Mucosa of rectum (tissue), 2 donors: ENCODE results near the gene FBRSL1.

Source experiments
- H3K27ac ChIP-seq, 2 donors: one replicate each; pipeline ENCODE4 v1.7.0; 2013; ENCODE audit warnings: inconsistent platforms in 2 of 2, low read depth in 2 of 2, low read length in 2 of 2
- H3K27me3 ChIP-seq, 2 donors: one replicate each; pipeline ENCODE4 v1.7.0; 2013; ENCODE audit warnings: low read length in 2 of 2; ENCODE audit not compliant: control insufficient read depth in 2 of 2, insufficient read depth in 2 of 2
- H3K36me3 ChIP-seq, 2 donors: one replicate each; pipeline ENCODE4 v1.7.0; 2013; ENCODE audit warnings: low read length in 2 of 2; ENCODE audit not compliant: control insufficient read depth in 2 of 2, insufficient read depth in 2 of 2
- H3K4me1 ChIP-seq, 2 donors: one replicate each; pipeline ENCODE4 v1.7.0; 2013; ENCODE audit warnings: low read length in 2 of 2, mild to moderate bottlenecking in 1 of 2; ENCODE audit not compliant: control insufficient read depth in 2 of 2, insufficient read depth in 2 of 2
- H3K4me3 ChIP-seq, 2 donors: one replicate each; pipeline ENCODE4 v1.7.0; 2013; ENCODE audit warnings: low read length in 2 of 2
- H3K9ac ChIP-seq, 2 donors: one replicate each; pipeline ENCODE4 v1.7.0; 2013; ENCODE audit warnings: low read length in 2 of 2, low read depth in 1 of 2, mild to moderate bottlenecking in 1 of 2
- H3K9me3 ChIP-seq, 2 donors: one replicate each; pipeline ENCODE4 v1.7.0; 2013; ENCODE audit warnings: low read length in 2 of 2; ENCODE audit not compliant: control insufficient read depth in 2 of 2
- donor health status: healthy.
- donor health status: Normal muscosa, but diverticular disease.

The FBRSL1 gene

DNA sequence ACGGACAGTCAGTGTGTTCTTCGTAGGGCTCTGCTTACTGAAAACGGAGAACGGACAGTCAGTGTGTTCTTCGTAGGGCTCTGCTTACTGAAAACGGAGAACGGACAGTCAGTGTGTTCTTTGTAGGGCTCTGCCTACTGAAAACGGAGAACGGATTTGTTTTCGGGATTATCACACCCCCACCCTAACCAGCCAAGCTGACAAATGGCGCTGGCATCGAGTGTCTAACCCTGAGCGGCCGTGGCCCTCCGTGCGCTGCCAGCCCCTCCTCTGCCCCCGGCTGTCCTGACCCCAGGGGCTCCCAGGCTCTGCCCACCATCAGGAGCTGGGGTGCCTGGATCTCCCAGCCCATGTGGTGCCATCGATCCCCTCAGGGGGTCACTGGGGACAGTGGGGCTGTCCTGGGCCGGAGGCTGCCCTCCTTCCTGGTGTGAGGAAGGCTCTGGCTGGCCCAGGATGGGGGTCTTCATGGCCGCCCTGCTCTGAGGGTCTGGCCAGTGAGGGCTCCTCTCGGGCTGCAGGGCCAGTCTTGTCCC is 57.3 kb downstream of the FBRSL1 start:
- Histone ChIP-seq H3K36me3 (no peaks in the 10 kb centered on the region), H3K4me3 (no peak overlapping the region), H3K4me1 (no peaks in the 10 kb centered on the region), H3K27ac (no peak overlapping the region), H3K9me3 (no peaks in the 10 kb centered on the region), H3K27me3 (no peaks in the 10 kb centered on the region), H3K9ac (no peak overlapping the region)

GRCh38 chr12:132548430-132549058 is 58.6 kb downstream of the FBRSL1 start:
- Histone ChIP-seq H3K4me1 (no peaks in the 10 kb centered on the region), H3K9me3 (no peaks in the 10 kb centered on the region), H3K4me3 (no peak overlapping the region), H3K36me3 (no peaks in the 10 kb centered on the region), H3K27me3 (no peaks in the 10 kb centered on the region), H3K27ac (no peak overlapping the region), H3K9ac (no peak overlapping the region)

- Histone ChIP-seq H3K36me3 (no peaks in the 10 kb centered on the region), H3K4me3 (no peak overlapping the region), H3K9me3 (no peaks in the 10 kb centered on the region), H3K4me1 (no peaks in the 10 kb centered on the region), H3K9ac (no peak overlapping the region), H3K27ac (no peak overlapping the region), H3K27me3 (no peaks in the 10 kb centered on the region)
Measured at GRCh38 chr12:132549059-132549458, 59.1 kb downstream of the FBRSL1 start.

- Histone ChIP-seq H3K27ac (no peak overlapping the region), H3K4me1 (no peaks in the 10 kb centered on the region), H3K9me3 (no peaks in the 10 kb centered on the region), H3K4me3 (no peak overlapping the region), H3K27me3 (no peaks in the 10 kb centered on the region), H3K36me3 (no peaks in the 10 kb centered on the region), H3K9ac (no peak overlapping the region)
Measured at GRCh38 chr12:132550014-132550802, 60.3 kb downstream of the FBRSL1 start.

GRCh38 chr12:132550830-132551640 is 61.1 kb downstream of the FBRSL1 start:
- no peak overlapping the region for H3K27ac ChIP-seq
- no peak overlapping the region for H3K4me3 ChIP-seq
- H3K9me3 ChIP-seq: no peaks in the 10 kb centered on the region
- no peaks in the 10 kb centered on the region for H3K36me3 ChIP-seq
- no peaks in the 10 kb centered on the region for H3K27me3 ChIP-seq
- H3K4me1 ChIP-seq: no peaks in the 10 kb centered on the region
- no peak overlapping the region for H3K9ac ChIP-seq

DNA sequence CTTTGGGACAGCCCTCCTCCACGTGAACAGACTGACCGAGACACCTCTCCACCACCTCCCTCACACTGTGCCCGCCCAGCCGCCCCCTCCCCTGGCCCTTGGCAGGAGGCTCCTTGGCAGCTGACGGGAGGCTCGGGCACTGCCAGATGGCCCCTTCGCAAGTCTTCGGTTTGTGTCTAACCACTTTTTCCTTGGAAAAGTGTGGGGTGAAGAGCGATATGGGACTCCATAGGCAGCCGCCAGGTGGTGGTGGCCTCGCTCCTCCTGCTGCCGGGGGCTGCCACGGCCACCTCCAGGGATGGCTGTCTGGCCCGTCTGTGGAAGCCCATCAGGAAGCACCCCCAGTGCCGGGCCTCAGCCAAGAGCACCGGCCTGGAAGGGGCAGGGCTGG is 61.7 kb downstream of the FBRSL1 start:
- Histone ChIP-seq H3K36me3 (no peaks in the 10 kb centered on the region), H3K4me3 (no peak overlapping the region), H3K4me1 (no peaks in the 10 kb centered on the region), H3K27ac (no peak overlapping the region), H3K27me3 (no peaks in the 10 kb centered on the region), H3K9me3 (no peaks in the 10 kb centered on the region), H3K9ac (no peak overlapping the region)

DNA sequence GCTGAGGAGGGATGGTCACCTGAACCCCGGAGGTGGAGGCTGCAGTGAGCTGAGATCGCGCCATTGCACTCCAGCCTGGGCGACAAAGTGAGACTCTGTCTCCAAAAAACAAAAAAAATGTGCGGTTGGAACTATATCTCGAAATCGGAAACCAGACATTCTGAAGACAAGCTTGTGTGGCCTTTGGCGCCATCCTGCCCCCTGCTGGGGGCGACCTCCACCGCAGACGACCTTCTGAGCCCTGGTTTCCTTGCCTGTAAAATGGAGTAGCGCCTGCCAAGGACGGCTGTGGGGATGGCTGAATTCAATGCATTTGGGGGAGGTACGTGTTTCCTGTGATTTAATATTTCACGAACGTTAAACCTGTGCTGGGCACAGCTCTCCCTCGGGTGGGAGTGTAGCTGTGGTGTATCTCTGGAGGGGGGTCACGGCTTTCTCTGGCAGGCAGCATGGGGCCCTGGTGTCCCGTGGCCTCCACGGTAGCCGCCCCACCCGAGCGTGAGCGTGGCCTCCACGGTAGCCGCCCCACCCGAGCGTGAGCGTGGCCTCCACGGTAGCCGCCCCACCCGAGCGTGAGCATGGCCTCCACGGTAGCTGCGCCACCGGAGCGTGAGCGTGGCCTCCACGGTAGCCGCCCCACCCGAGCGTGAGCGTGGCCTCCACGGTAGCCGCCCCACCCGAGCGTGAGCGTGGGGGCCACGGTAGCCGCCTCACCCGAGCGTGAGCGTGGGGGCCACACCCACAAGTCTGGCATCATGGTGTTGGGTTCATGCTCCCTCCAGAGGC is 65.1 kb downstream of the FBRSL1 start:
- Histone ChIP-seq H3K36me3 (no peaks in the 10 kb centered on the region), H3K9ac (no peak overlapping the region)

GRCh38 chr12:132555686-132556085 is 65.7 kb downstream of the FBRSL1 start:
- no peaks in the 10 kb centered on the region for H3K9me3 ChIP-seq
- H3K4me1 ChIP-seq: peaks cover 1 to 2% of the 10 kb centered on the region in 2 donors
- no peaks in the 10 kb centered on the region for H3K36me3 ChIP-seq
- H3K9ac ChIP-seq: no peak overlapping the region
- H3K27me3 ChIP-seq: no peaks in the 10 kb centered on the region
- no peak overlapping the region for H3K4me3 ChIP-seq
- H3K27ac ChIP-seq: no peak overlapping the region

More for the DNA sequence above, 65.1 kb downstream of the FBRSL1 start:
- no peak overlapping the region for H3K27ac ChIP-seq
- H3K4me3 ChIP-seq: no peak overlapping the region
- no peaks in the 10 kb centered on the region for H3K9me3 ChIP-seq
- no peaks in the 10 kb centered on the region for H3K27me3 ChIP-seq
- H3K4me1 ChIP-seq: no peaks in the 10 kb centered on the region

GRCh38 chr12:132556216-132556615 is 66.3 kb downstream of the FBRSL1 start:
- Histone ChIP-seq H3K27me3 (no peaks in the 10 kb centered on the region), H3K9me3 (no peaks in the 10 kb centered on the region), H3K9ac (no peak overlapping the region), H3K36me3 (no peaks in the 10 kb centered on the region), H3K4me1 (peaks cover 6% of the 10 kb centered on the region in 2 donors), H3K4me3 (no peak overlapping the region), H3K27ac (no peak overlapping the region)
